Liver (tissue), 9 donors: ENCODE measurements around the gene MARCHF10. TPM values are rescaled to one million over a fixed set of nuclear protein-coding genes. Genes with fewer than 3 reads are reported as not detected.

Experiments
- DNase-seq: peaks from one replicate; pipeline ENCODE4 v3.0.0-alpha.2; 2017; ENCODE audit warnings: low spot score
- H3K27ac ChIP-seq, 2 donors: one replicate each; pipeline ENCODE4 v1.7.0; 2013; ENCODE audit warnings: inconsistent platforms in 2 of 2, low read length in 2 of 2, control low read depth in 1 of 2, low read depth in 1 of 2, mild to moderate bottlenecking in 1 of 2
- H3K27me3 ChIP-seq, 4 donors: one replicate each; pipeline versions ENCODE4 v1.6.1 to v1.7.0; 2013; ENCODE audit warnings: low read length in 3 of 4, inconsistent platforms in 1 of 4, mild to moderate bottlenecking in 1 of 4, moderate library complexity in 1 of 4; ENCODE audit not compliant: control insufficient read depth in 4 of 4, insufficient read depth in 4 of 4
- H3K36me3 ChIP-seq, 4 donors: one replicate each; pipeline versions ENCODE4 v1.6.1 to v1.7.0; 2013; ENCODE audit warnings: low read length in 3 of 4, mild to moderate bottlenecking in 3 of 4, low read depth in 1 of 4, moderate library complexity in 1 of 4; ENCODE audit not compliant: control insufficient read depth in 4 of 4, insufficient read depth in 3 of 4
- H3K4me1 ChIP-seq, 4 donors: one replicate each; pipeline versions ENCODE4 v1.6.1 to v1.7.0; 2013; ENCODE audit warnings: low read length in 3 of 4, mild to moderate bottlenecking in 3 of 4, moderate library complexity in 1 of 4; ENCODE audit not compliant: control insufficient read depth in 4 of 4, insufficient read depth in 4 of 4
- H3K4me3 ChIP-seq, 3 donors: one replicate each; pipeline versions ENCODE4 v1.6.1 to v1.7.0; 2013; ENCODE audit warnings: low read length in 3 of 3, control low read depth in 1 of 3, low read depth in 1 of 3, mild to moderate bottlenecking in 1 of 3
- H3K9ac ChIP-seq, 2 donors: one replicate each; pipeline ENCODE4 v1.7.0; 2013; ENCODE audit warnings: low read length in 2 of 2, mild to moderate bottlenecking in 2 of 2, moderate library complexity in 2 of 2, control low read depth in 1 of 2, low read depth in 1 of 2
- H3K9me3 ChIP-seq, 4 donors: one replicate each; pipeline versions ENCODE4 v1.6.1 to v1.7.0; 2013; ENCODE audit warnings: low read length in 3 of 4; ENCODE audit not compliant: control insufficient read depth in 4 of 4
- ATF3 ChIP-seq: IDR thresholded peaks from 2 replicates; pipeline ENCODE4 v1.6.1; 2016; ENCODE audit warnings: antibody characterized with exemption
- FOXA1 ChIP-seq: IDR thresholded peaks from 2 replicates; pipeline ENCODE4 v1.6.1; 2016; ENCODE audit warnings: antibody characterized with exemption
- FOXA2 ChIP-seq: IDR thresholded peaks from 2 replicates; pipeline ENCODE4 v1.6.1; 2016; ENCODE audit warnings: antibody characterized with exemption
- HNF4A ChIP-seq, 2 donors: conservative IDR thresholded peaks; 2 replicates each; pipeline ENCODE4 v1.6.1; 2016; ENCODE audit warnings: antibody characterized with exemption in 2 of 2, mild to moderate bottlenecking in 2 of 2
- JUND ChIP-seq, 2 donors: IDR thresholded peaks; 2 replicates each; pipeline ENCODE4 v1.6.1; 2016; ENCODE audit warnings: antibody characterized with exemption in 2 of 2
- MAX ChIP-seq: IDR thresholded peaks from 2 replicates; pipeline ENCODE4 v1.6.1; 2016; ENCODE audit warnings: antibody characterized with exemption
- RAD21 ChIP-seq, 2 donors: IDR thresholded peaks; 2 replicates each; pipeline ENCODE4 v1.6.1; 2016; ENCODE audit warnings: antibody characterized with exemption in 2 of 2, mild to moderate bottlenecking in 2 of 2
- RXRA ChIP-seq, 2 donors: IDR thresholded peaks; 2 replicates each; pipeline ENCODE4 v1.6.1; 2017 to 2018; ENCODE audit warnings: antibody characterized with exemption in 2 of 2, mild to moderate bottlenecking in 1 of 2
- SP1 ChIP-seq: IDR thresholded peaks from 2 replicates; pipeline ENCODE4 v1.6.1; 2018; ENCODE audit warnings: antibody characterized with exemption, mild to moderate bottlenecking
- TAF1 ChIP-seq: conservative IDR thresholded peaks from 2 replicates; pipeline ENCODE4 v1.6.1; 2016; ENCODE audit warnings: antibody characterized with exemption, mild to moderate bottlenecking
- YY1 ChIP-seq: IDR thresholded peaks from 2 replicates; pipeline ENCODE4 v1.6.1; 2016; ENCODE audit warnings: antibody characterized with exemption, mild to moderate bottlenecking
- WGBS: extraction: QIAGEN DNeasy Blood & Tissue Kit; methylation state at CpG from one replicate; pipeline ENCODE4 v1.1.7; 2013; 5-methylcytosine and 5-hydroxymethylcytosine counted together
- polyA plus RNA-seq, 2 donors: library from polyadenylated mRNA; stranded (reverse) in 1 of 2; unstranded in 1 of 2; fragments of 200-250 nt in 1 of 2; fragments of >200 nt in 1 of 2; fragmentation: Nextera tagmentation in 1 of 2; extraction: Ambion mirVana in 1 of 2; gene quantifications; one replicate each; pipeline versions ENCODE4 v1.2.1 to v1.2.3, GENCODE V29; 2013 to 2015
- total RNA-seq, 2 donors: library from RNA; depleted of rRNA; stranded (reverse); fragments of >200 nt; gene quantifications; one replicate each; pipeline ENCODE4 v1.2.3, GENCODE V29; 2014
- TF ChIP-seq, protein P1 (sequence below): IDR thresholded peaks from 2 replicates; pipeline ENCODE4 v1.6.1; 2016; ENCODE audit warnings: antibody characterized with exemption, mild to moderate bottlenecking
- TF ChIP-seq, protein P2 (sequence below): fragments of 150-350 bp; IDR thresholded peaks from 2 replicates; pipeline ENCODE4 v1.5.1; 2017; ENCODE audit warnings: improper control_type of control experiment, low read depth, low read length; ENCODE audit not compliant: missing input control
- donor health status: healthy.
- donor health status: healthy.
- donor health status: healthy.
- donor health status: healthy.
- donor health status: healthy.

The MARCHF10 gene
- total and polyA plus RNA-seq, 4 donors, result not detected

GRCh38 chr17:62760945-62761267 is 47.2 kb downstream of the MARCHF10 start (continued):
- TF ChIP-seq, protein P1, sequence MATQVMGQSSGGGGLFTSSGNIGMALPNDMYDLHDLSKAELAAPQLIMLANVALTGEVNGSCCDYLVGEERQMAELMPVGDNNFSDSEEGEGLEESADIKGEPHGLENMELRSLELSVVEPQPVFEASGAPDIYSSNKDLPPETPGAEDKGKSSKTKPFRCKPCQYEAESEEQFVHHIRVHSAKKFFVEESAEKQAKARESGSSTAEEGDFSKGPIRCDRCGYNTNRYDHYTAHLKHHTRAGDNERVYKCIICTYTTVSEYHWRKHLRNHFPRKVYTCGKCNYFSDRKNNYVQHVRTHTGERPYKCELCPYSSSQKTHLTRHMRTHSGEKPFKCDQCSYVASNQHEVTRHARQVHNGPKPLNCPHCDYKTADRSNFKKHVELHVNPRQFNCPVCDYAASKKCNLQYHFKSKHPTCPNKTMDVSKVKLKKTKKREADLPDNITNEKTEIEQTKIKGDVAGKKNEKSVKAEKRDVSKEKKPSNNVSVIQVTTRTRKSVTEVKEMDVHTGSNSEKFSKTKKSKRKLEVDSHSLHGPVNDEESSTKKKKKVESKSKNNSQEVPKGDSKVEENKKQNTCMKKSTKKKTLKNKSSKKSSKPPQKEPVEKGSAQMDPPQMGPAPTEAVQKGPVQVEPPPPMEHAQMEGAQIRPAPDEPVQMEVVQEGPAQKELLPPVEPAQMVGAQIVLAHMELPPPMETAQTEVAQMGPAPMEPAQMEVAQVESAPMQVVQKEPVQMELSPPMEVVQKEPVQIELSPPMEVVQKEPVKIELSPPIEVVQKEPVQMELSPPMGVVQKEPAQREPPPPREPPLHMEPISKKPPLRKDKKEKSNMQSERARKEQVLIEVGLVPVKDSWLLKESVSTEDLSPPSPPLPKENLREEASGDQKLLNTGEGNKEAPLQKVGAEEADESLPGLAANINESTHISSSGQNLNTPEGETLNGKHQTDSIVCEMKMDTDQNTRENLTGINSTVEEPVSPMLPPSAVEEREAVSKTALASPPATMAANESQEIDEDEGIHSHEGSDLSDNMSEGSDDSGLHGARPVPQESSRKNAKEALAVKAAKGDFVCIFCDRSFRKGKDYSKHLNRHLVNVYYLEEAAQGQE, result no peak
- no peak for TF ChIP-seq YY1

- H3K9ac ChIP-seq, result no peak overlapping the region
- H3K9me3 ChIP-seq, result no peaks in the 10 kb centered on the region
- H3K27me3 ChIP-seq, result peaks cover 0 to 13% (median 2%) of the 10 kb centered on the region in 4 donors
- no peaks in the 10 kb centered on the region for H3K36me3 ChIP-seq
- no peak overlapping the region for H3K27ac ChIP-seq
- H3K4me3 ChIP-seq, result no peak overlapping the region
- no peak for TF ChIP-seq SP1
- TF ChIP-seq FOXA1, result no peak
- TF ChIP-seq YY1, result no peak
- WGBS, result 60% methylated on average over 12 of the region's 12 CpGs
- no peaks in the 10 kb centered on the region for H3K4me1 ChIP-seq
- no peak for DNase-seq
Observed at GRCh38 chr17:62760059-62760944, 47.8 kb downstream of the MARCHF10 start.

DNA sequence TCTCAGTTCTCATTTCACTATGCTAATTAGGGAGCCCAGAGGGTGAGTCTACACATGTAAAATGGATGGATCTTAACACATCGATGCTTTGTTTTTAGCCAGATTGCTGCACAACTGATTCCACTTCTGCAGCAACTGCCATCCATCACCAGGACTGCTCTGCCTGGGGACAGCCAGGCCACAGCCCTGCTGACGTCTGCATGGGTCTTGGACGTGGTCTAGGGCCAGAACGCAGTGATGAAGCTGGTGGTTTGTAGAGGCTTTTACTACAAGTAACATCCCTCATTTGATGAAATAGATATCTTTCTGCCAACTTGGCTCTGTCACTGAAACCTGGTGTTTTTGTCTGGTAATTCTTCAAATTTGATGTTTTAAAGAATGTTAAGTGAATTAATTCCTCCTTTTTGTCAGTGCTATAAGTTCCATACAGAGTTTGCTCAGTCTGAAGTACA is 50.6 kb downstream of the MARCHF10 start:
- no peak overlapping the region for H3K9ac ChIP-seq
- H3K4me1 ChIP-seq, result no peaks in the 10 kb centered on the region
- no peak overlapping the region for H3K27ac ChIP-seq
- peaks cover 0 to 13% (median 0%) of the 10 kb centered on the region in 4 donors for H3K27me3 ChIP-seq
- H3K9me3 ChIP-seq, result no peaks in the 10 kb centered on the region
- TF ChIP-seq, protein P2, sequence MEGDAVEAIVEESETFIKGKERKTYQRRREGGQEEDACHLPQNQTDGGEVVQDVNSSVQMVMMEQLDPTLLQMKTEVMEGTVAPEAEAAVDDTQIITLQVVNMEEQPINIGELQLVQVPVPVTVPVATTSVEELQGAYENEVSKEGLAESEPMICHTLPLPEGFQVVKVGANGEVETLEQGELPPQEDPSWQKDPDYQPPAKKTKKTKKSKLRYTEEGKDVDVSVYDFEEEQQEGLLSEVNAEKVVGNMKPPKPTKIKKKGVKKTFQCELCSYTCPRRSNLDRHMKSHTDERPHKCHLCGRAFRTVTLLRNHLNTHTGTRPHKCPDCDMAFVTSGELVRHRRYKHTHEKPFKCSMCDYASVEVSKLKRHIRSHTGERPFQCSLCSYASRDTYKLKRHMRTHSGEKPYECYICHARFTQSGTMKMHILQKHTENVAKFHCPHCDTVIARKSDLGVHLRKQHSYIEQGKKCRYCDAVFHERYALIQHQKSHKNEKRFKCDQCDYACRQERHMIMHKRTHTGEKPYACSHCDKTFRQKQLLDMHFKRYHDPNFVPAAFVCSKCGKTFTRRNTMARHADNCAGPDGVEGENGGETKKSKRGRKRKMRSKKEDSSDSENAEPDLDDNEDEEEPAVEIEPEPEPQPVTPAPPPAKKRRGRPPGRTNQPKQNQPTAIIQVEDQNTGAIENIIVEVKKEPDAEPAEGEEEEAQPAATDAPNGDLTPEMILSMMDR, result no peak
- TF ChIP-seq ATF3 (no peak), HNF4A (conservative IDR thresholded peaks at IDR 0.05) (no peak), RAD21 (IDR thresholded peaks at IDR 0.05) (no peak), TAF1 (no peak), SP1 (no peak), JUND (IDR thresholded peaks at IDR 0.05) (no peak), RXRA (IDR thresholded peaks at IDR 0.05) (no peak), MAX (no peak), FOXA2 (no peak)
- DNase-seq, result no peak
- no peak overlapping the region for H3K4me3 ChIP-seq
- WGBS, result 56% methylated on average over 4 of the region's 4 CpGs
- no peaks in the 10 kb centered on the region for H3K36me3 ChIP-seq
